Calu3 (cell line): ENCODE measurements around the gene AQP9. TPM values are rescaled to one million over a fixed set of nuclear protein-coding genes. Genes with fewer than 3 reads are reported as not detected.
"Not testable (repeated sequence)": the region's sequence is repeated elsewhere in the genome, so short reads cannot be mapped to it uniquely, and the experiment has no call there.

Experiments
- BruUV-seq: library from RNA; stranded (reverse); fragments of 400-500 nt; replicated peaks from 2 replicates; lab custom pipeline; 2021; lab: Mats Ljungman, UMichigan
- CTCF ChIA-PET: fragments of 300-600 bp; sonication (Branson Sonifier 250); formaldehyde crosslinking; loops from one replicate; lab custom pipeline; 2022; ENCODE audit warnings: antibody characterized with exemption; lab: Charles Lee
- DNase-seq: peaks from one replicate; pipeline ENCODE4 v3.0.0; 2022
- H3K27ac Mint-ChIP-seq: one replicate; pipeline ENCODE4 v1.8.0; 2022; ENCODE audit warnings: mixed read lengths; ENCODE audit not compliant: unreplicated experiment
- H3K27me3 Mint-ChIP-seq: one replicate; pipeline ENCODE4 v1.8.0; 2022; ENCODE audit warnings: mixed read lengths; ENCODE audit not compliant: unreplicated experiment
- H3K36me3 Mint-ChIP-seq: one replicate; pipeline ENCODE4 v1.8.0; 2022; ENCODE audit warnings: mild to moderate bottlenecking, moderate library complexity, mixed read lengths; ENCODE audit not compliant: insufficient read depth, unreplicated experiment
- H3K4me1 Mint-ChIP-seq: one replicate; pipeline ENCODE4 v1.8.0; 2022; ENCODE audit warnings: mild to moderate bottlenecking, low read depth, mixed read lengths; ENCODE audit not compliant: unreplicated experiment
- H3K4me3 Mint-ChIP-seq: one replicate; pipeline ENCODE4 v1.8.0; 2022; ENCODE audit warnings: mild to moderate bottlenecking, low read depth, moderate library complexity, mixed read lengths; ENCODE audit not compliant: unreplicated experiment
- H3K9me3 Mint-ChIP-seq: one replicate; pipeline ENCODE4 v1.8.0; 2022; ENCODE audit warnings: low read depth, mixed read lengths; ENCODE audit not compliant: unreplicated experiment
- intact Hi-C: fragments of 100-400 bp; cut with micrococcal nuclease; formaldehyde crosslinking; loops from one replicate; pipeline ENCODE4 v1.10.0; 2022; ENCODE audit not compliant: unreplicated experiment
- total RNA-seq: library from RNA; stranded (reverse); gene quantifications from 2 replicates; pipeline ENCODE4 v1.2.3, GENCODE V29; 2022
- TF ChIP-seq, protein P1 (sequence below): fragments of 200-600 bp; IDR thresholded peaks from one replicate; pipeline ENCODE4 v1.8.0; 2022; ENCODE audit warnings: antibody characterized with exemption; ENCODE audit not compliant: unreplicated experiment

Gene AQP9
- total RNA-seq, 1 experiment from 2014 or later = not detected

DNA sequence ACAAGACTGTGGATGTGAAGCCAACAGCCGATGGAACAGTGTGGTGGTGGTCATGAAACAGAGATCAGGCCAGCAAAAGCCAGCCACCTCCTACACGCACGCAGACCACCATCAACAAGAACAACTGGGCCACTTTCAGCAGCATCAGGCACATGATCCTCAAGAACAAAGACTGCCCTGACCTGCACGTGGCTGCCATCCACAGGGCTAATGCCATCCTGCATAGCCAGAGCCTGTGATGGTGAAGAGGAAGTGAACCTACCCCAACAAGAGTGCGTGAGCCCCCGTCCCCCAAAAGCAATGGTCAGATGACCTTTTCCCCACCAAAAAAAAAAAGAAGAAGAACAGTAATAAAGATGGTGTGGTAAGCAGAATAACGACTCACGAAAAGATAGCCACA is 62.6 kb downstream of the AQP9 start:
- H3K4me3 Mint-ChIP-seq = no peak overlapping the region
- CTCF ChIA-PET = no interaction called here
- no peak overlapping the region for H3K27ac Mint-ChIP-seq
- no TSS peak for BruUV-seq
- no peaks in the 10 kb centered on the region for H3K4me1 Mint-ChIP-seq
- DNase-seq = no peak
- intact Hi-C loops = no loop called here
- TF ChIP-seq, protein P1, sequence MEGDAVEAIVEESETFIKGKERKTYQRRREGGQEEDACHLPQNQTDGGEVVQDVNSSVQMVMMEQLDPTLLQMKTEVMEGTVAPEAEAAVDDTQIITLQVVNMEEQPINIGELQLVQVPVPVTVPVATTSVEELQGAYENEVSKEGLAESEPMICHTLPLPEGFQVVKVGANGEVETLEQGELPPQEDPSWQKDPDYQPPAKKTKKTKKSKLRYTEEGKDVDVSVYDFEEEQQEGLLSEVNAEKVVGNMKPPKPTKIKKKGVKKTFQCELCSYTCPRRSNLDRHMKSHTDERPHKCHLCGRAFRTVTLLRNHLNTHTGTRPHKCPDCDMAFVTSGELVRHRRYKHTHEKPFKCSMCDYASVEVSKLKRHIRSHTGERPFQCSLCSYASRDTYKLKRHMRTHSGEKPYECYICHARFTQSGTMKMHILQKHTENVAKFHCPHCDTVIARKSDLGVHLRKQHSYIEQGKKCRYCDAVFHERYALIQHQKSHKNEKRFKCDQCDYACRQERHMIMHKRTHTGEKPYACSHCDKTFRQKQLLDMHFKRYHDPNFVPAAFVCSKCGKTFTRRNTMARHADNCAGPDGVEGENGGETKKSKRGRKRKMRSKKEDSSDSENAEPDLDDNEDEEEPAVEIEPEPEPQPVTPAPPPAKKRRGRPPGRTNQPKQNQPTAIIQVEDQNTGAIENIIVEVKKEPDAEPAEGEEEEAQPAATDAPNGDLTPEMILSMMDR = no peak
- H3K36me3 Mint-ChIP-seq = no peaks in the 10 kb centered on the region
- H3K9me3 Mint-ChIP-seq = peaks cover 4% of the 10 kb centered on the region
- peaks cover 26% of the 10 kb centered on the region for H3K27me3 Mint-ChIP-seq

DNA sequence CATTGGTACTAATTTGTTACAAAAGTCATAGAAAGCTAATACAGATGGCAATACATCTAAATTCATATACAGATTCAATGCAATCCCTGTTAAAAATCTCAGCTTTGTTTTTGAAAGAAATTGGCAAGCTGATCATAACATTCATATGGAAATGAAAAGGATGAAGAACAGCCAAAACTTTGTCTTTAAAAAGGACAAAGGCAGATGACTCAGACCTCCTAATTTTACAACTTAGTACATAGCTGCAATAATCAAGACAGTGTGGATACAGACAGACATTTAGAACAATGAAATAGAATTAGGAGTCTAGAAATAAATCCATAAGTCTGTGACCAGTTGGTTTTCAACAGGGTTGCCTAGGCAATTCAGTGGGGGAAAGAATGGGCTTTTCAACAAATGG is 63.3 kb downstream of the AQP9 start:
- intact Hi-C loops = no loop called here
- no peaks in the 10 kb centered on the region for H3K4me1 Mint-ChIP-seq
- TF ChIP-seq, protein P1 = no peak
- no peaks in the 10 kb centered on the region for H3K36me3 Mint-ChIP-seq
- CTCF ChIA-PET = no interaction called here
- peaks cover 2% of the 10 kb centered on the region for H3K9me3 Mint-ChIP-seq
- BruUV-seq = no TSS peak
- H3K27me3 Mint-ChIP-seq = peaks cover 18% of the 10 kb centered on the region
- no peak overlapping the region for H3K4me3 Mint-ChIP-seq
- DNase-seq = no peak
- no peak overlapping the region for H3K27ac Mint-ChIP-seq

DNA sequence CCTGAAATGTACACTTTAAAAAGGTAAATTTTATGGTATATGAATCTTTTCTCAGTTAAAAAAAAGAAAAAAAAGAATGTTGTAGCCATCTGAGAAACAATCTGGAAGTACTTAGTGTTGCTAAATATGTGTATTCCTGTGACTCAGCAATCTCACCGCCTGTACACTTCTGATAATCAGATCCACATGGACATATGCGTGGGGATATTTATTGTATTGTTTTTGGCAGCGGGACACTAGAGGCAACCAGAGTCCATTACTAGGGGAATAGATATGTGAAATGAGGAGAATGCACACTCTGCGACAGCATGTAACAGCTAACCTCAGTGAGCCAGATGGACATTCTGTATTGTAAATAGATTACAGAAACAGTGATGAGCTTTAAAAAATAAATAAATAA is 65.4 kb downstream of the AQP9 start:
- CTCF ChIA-PET = no interaction called here
- TF ChIP-seq, protein P1 = no peak
- H3K9me3 Mint-ChIP-seq = no peaks in the 10 kb centered on the region
- no peaks in the 10 kb centered on the region for H3K4me1 Mint-ChIP-seq
- intact Hi-C loops = no loop called here
- BruUV-seq = no TSS peak
- no peak overlapping the region for H3K4me3 Mint-ChIP-seq
- no peak for DNase-seq
- no peaks in the 10 kb centered on the region for H3K27me3 Mint-ChIP-seq
- H3K27ac Mint-ChIP-seq = no peak overlapping the region
- no peaks in the 10 kb centered on the region for H3K36me3 Mint-ChIP-seq

DNA sequence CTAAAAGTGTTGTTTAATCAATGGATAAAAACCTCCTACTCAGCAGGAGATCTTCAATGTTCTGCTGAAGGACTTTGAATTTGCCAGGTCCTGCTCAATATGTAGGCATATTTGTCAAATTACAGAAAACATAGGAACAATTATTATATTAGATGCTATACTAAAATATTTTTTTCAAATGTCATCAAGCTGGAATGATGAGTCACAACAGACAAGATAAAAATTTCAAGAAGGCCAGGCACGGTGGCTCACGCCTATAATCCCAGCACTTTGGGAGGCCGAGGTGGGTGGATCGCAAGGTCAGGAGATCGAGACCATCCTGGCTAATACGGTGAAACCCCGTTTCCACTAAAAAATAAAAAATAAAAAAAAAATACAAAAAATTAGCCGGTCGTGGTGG is 68.0 kb downstream of the AQP9 start:
- Mint-ChIP-seq H3K4me3 (no peak overlapping the region), H3K27ac (no peak overlapping the region), H3K36me3 (no peaks in the 10 kb centered on the region), H3K27me3 (no peaks in the 10 kb centered on the region), H3K4me1 (no peaks in the 10 kb centered on the region), H3K9me3 (no peaks in the 10 kb centered on the region)
- CTCF ChIA-PET = no interaction called here
- intact Hi-C loops = no loop called here
- no peak for DNase-seq
- TF ChIP-seq, protein P1 = no peak
- no TSS peak for BruUV-seq

DNA sequence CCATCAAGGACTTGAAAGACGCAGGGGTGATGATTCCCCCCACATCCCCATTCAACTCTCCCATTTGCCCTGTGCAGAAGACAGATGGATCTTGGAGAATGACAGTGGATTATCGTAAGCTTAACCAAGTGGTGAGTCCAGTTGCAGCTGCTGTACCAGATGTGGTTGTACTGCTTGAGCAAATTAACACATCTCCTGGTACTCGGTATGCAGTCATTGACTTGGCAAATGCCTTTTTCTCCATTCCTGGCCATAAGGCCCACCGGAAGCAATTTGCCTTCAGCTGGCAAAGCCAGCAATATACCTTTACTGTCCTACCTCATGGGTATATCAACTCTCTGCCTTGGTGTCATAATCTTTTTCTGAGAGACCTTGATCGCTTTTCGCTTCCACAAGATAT is 70.0 kb downstream of the AQP9 start:
- H3K4me1 Mint-ChIP-seq, DNase-seq, H3K27ac Mint-ChIP-seq, CTCF ChIA-PET, BruUV-seq, H3K4me3 Mint-ChIP-seq, H3K9me3 Mint-ChIP-seq, H3K36me3 Mint-ChIP-seq, H3K27me3 Mint-ChIP-seq, intact Hi-C loops: not testable (repeated sequence)

DNA sequence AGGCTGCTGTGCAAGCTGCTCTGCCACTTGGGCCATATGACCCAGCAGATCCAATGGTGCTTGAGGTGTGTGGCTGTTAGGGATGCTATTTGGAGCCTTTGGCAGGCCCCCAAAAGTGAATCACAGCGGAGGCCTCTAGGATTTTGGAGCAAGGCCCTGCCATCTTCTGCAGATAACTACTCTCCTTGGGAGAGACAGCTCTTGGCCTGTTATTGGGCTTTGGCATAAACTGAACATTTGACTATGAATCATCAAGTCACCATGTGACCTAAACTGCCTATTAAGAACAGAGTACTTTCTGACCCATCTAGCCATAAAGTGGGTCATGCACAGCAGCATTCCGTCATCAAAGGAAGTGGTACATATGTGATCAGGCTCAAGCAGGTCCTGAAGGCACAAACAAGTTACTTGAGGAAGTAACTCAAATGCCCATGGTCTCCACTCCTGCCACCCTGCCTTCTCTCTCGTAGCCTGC is 70.9 kb downstream of the AQP9 start:
- H3K27me3 Mint-ChIP-seq, H3K4me3 Mint-ChIP-seq, intact Hi-C loops, H3K36me3 Mint-ChIP-seq, BruUV-seq, H3K4me1 Mint-ChIP-seq, CTCF ChIA-PET, H3K9me3 Mint-ChIP-seq, DNase-seq, H3K27ac Mint-ChIP-seq: not testable (repeated sequence)

DNA sequence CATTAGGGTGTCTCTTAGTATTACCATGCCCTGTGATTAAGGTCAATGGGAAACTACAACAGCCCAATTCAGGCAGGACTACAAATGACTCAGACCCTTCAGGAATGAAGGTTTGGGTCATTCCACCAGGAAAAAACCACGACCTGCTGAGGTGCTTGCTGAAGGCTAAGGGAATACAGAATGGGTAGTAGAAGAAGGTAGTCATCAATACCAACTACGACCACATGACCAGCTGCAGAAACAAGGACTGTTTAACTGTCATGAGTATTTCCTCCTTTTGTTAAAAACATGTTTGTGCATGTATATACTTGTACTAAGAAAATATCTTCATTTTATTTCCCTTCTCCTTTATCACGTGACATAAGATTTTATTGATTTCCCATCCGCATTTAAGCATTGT is 71.8 kb downstream of the AQP9 start:
- H3K4me1 Mint-ChIP-seq, CTCF ChIA-PET, BruUV-seq, H3K27me3 Mint-ChIP-seq, H3K4me3 Mint-ChIP-seq, intact Hi-C loops, DNase-seq, H3K27ac Mint-ChIP-seq, H3K9me3 Mint-ChIP-seq, H3K36me3 Mint-ChIP-seq: not testable (repeated sequence)
